Nucleus accumbens (tissue), 56 donors: Measurements from ENCODE around the gene DNAH10.

Experiments
- DNase-seq, 56 donors: peaks; one replicate each; lab custom pipeline; 2025; lab: John Stamatoyannopoulos, UW

Gene DNAH10, protein sequence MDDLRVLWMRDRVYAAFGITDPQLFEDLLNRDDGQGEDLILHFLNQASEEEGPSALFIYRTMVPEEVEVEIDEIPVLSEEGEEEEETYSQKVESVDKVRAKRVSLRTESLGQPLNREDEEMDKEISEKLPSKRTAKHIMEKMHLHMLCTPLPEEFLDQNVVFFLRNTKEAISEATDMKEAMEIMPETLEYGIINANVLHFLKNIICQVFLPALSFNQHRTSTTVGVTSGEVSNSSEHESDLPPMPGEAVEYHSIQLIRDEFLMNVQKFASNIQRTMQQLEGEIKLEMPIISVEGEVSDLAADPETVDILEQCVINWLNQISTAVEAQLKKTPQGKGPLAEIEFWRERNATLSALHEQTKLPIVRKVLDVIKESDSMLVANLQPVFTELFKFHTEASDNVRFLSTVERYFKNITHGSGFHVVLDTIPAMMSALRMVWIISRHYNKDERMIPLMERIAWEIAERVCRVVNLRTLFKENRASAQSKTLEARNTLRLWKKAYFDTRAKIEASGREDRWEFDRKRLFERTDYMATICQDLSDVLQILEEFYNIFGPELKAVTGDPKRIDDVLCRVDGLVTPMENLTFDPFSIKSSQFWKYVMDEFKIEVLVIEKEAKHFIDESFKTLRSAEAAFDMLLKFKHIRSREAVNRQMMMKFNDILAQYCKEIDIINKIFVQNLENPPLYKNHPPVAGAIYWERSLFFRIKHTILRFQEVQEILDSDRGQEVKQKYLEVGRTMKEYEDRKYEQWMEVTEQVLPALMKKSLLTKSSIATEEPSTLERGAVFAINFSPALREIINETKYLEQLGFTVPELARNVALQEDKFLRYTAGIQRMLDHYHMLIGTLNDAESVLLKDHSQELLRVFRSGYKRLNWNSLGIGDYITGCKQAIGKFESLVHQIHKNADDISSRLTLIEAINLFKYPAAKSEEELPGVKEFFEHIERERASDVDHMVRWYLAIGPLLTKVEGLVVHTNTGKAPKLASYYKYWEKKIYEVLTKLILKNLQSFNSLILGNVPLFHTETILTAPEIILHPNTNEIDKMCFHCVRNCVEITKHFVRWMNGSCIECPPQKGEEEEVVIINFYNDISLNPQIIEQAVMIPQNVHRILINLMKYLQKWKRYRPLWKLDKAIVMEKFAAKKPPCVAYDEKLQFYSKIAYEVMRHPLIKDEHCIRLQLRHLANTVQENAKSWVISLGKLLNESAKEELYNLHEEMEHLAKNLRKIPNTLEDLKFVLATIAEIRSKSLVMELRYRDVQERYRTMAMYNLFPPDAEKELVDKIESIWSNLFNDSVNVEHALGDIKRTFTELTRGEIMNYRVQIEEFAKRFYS (N-terminal part only)

DNA sequence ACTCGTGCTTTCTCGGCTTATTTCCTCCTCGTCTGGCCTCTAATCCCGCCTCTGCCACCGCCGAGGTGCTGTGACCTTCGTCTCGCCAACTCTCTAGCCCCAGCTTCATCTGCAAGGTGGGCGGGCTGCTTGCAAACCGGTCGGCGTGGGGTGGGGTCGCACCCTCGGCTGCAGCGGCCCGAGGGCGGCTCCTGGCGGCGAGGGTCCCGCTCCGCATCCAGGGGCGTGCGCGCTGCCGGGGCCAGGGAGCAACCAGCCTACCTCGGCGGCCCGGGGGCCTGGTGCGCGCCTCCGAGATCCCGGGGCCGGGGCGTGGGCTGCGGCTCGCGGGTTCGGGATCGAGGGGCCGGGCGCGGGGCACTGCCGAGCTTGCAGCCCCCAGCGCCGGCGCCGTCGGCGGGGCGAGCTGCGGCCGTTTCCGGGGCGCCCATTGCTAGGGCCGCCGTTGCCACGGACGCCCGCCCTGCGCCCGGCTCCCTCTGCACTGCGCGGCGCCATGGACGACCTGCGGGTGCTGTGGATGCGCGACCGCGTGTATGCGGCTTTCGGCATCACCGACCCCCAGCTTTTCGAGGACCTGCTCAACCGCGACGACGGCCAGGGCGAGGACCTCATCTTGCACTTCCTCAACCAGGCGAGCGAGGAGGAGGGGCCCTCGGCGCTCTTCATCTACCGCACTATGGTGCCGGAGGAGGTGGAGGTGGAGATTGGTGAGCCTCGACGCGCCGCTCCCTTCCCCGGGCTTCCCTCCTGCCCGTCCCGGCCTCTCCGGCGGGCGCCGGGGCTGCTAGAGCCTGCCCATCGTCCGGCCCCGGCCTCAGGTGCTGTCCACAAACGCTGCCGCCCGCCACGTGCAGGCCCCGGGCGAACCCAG lies at the start of gene DNAH10:
Gene DNAH10, plus strand, starts transcription at position 461 of the 874 bp plus-strand sequence. Its CDS starts 36 bp downstream, at position 497.
- DNase-seq, result peak in 5 of 56 donors; percentile 3 to 33 (median 8)

DNA sequence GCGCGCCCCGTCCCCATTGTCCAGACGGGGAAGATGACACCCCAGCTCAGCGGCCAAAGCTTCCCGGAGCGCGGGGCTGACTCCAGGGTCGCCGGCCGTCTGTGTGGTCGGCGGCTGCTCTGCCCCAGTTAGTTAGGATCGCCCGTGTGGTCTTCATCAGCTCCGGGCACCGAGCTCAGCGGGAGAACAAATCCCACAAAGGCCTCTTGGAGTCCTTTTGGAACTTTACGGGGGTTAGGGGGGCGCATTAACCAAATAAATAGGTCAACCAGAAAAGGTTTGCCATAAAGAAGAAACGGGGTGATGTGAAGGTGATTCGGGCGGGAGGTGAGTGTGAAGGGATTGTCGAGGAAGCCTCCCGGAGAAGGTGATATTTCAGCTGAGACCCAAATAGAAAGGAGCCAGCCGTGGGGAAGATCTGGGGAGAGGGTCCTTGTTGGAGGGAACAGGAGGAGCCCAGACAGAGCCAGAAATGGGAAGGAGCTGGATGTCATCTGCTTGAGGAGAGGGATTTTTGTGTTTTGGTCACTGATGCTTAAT lies 49.3 kb upstream of the DNAH10 start:
- DNase-seq, result peak in 2 of 56 donors; percentile 31 to 34

DNA sequence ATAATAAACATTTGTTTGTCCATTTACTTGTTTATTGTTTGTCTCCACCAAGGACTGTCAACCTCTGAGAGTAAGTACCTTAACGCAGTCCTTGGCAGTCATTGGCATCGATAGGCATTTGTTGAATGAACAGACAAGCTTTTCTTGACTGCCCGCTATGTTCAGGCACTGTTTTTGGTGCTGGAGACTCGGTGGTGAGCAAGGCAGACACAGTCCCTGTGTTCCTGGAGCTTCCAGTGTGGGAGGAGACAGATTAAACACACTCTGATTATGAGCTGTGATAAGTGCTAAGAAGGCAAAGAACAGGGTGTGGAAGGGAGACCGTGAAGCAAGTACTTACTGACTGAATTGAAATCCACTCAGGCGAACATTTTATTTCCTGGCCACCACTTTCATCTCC lies 48.7 kb upstream of the DNAH10 start:
- peak in 1 of 56 donors; percentile 8 for DNase-seq

DNA sequence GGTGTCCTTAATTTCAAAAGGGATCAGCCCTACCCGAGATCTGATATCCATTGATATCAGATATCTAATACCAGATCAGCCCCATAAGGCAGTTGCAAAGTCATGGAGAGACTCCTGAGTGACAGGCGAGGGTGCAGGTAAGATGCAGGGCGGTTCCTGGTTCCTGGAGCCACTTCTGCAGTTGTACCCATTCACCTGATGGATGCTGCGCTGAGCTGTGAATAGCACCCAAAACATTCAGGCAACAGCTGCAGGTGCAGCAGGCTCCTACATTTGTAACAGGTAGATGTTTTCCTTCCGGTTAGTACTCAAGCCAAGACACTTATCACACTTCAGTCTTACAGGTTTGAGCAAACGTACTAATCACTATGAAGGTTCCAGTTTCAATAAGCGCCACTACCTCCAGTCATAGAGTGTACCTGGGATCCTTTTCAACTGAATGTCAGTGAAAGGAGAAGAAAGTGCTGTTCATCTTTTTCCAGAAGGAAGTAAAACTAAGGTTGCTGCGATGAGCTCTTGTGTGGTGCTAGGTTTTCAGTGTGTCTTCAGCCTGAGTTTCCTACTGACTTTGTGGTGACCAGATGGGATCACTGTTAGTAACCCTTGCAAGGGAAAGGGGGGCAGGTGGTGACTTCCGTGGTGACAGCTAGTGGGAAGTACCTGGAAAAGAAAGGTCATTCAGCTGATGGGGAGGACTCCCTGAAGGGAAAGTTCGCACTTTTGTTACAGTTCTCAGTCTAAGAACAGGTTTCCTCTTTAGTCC lies 48.1 kb upstream of the DNAH10 start:
- DNase-seq, result no peak

DNA sequence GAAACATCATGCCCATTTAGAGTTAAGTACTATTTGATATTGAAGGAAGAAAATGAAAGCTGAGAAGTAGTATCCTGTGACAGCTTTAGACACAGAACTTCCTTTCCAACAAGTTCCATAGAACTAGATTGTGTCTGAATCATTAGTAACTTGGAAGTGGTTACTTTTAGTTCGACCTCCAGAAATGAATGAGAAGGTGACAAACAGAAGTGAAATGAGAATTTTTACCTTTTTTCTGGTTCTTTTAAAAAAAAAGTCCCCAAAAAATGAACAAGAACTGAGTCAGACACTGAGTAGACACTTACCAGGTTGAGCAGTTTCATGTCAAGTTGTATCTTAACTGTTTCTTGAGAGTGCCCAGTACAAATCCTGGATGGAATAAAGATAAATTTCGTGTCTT lies 46.9 kb upstream of the DNAH10 start:
- no peak for DNase-seq

DNA sequence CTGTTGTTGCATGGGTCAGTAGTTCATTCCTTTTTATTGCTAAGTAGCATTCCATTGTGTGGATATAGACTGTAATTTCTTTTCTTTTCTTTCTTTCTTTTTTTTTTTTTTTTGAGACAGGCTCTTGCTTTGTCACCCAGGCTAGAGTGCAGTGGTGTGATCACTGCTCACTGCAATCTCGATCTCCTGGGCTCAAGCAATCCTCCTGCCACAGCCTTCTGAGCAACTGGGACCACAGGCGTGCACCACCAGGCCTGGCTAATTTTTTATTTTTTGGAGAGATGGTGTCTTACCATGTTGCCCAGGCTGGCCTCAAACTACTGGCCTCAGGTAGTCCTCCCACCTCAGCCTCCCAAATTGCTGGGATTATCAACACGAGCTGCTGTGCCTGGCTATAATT lies 44.8 kb upstream of the DNAH10 start:
- DNase-seq, result no peak

DNA sequence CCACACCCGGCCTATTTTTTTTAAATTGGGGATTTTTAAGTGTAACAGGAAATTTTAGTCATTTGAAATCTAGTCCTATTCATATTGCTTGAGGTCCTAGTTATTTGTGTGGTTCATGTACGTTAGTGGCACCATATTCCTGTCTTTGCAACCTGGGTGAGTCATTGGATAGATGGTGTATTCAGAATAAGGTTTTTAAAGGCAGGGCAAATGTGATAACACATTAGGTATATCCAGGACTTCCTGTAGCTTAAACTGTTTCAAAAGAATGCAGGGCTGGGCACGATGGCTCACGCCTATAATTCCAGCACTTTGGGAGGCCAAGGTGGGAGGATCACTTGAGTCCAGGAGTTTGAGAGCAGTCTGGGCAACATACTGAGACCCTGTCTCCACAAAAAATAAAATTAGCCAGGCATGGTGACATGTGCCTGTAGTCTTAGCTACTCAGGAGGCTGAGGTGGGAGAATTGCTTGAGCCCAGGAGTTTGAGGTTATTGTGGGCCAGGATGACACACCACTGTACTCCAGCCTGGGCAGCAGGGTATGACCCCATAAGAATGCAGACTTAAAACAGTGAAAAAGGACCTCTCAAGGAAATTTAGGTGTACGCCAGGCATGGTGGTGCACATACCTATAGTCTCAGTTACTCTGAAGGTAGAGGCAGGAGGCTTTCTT lies 41.8 kb upstream of the DNAH10 start:
- no peak for DNase-seq

DNA sequence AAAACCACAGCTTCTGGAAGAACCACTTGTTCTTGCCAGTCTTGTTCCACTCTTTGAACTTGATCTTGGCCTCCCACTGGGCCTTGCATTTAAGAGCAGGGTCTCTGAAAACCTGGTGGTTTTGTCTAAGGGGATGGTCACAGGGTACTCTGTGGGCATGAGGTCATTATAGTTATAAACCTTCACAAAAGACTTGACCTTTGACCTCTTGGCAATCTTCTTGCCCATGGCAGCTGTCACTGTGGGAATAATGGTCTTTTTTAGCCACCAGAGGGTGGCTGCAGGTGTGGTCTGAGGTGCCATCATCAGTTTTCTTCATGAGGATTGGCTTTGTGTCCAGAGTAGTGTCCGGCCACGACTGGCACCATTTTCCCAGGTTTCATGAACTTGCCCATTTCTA lies 40.9 kb upstream of the DNAH10 start:
- DNase-seq, result no peak

DNA sequence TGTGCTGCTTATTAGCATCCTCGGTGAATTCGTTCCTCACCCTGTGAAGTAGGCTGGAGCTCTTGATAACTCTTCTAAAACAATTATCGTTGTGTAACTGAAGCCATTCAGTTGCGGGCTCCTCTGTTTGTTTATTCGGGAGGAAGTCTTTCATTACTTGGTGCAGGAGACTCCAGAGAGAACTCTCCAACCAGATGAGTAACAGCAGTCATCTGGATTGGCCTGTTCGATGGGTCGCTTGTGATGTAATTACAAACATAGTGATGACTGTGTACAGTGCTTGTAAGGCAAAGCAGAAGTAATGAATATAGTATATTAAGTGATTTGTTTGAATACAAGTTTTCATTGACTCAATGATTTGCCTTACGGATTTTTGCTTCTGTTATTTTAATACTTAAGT lies 39.1 kb upstream of the DNAH10 start:
- no peak for DNase-seq

DNA sequence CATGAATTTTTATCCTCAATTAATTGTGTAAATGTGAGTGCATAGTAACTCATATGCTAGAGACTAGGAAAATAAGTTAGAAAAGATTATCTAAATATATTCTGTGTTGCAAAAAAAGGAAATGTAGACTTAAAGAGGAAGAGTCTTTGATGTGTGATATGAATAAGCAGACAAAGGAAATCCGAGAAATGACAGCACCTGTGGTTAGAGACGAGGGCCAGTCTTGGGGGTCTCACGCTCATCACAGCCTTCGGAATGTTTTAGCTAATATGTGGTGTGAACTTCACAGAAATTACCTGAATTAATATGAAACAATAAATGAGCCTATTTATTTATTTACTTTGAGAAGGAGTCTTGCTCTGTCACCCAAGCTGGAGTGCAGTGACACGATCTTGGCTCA lies 38.3 kb upstream of the DNAH10 start:
- DNase-seq, result no peak

DNA sequence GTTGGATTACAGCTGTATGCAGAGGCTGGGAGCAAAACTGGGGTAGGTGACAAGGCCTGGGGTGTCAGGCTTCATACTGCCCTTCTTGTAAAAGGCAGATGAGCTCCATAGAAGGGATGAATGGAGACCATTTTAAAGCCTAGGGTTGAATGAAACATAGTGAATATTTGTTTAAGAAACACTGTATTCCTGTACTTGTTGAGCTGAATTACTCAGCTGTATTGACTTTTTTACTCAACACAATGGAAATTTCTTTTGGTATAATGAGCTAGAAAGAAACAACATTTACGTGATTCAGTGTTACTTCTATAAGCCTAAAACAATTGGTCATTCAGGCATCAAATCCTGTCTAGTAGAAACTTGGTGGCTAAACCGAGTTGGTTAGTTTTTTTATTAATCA lies 35.9 kb upstream of the DNAH10 start:
- no peak for DNase-seq

DNA sequence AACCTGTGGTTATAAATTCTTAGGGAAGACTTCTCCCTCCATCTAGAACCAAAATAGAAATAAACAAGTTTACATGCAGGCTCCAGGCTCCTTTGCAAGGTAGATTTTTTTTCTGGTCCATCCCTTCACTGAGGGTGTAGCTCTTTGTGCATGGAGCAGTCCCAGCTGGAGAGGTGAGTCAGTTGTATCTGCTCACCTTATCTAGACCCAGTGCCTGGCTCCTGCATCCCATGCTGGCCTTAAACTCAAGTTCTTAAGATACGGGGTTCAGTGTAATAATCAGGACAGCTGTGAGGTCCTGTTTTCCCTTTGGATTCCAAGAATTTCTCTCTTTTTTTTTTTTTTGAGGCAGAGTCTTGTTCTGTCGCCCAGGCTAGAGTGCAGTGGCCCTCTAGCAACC lies 35.1 kb upstream of the DNAH10 start:
- DNase-seq, result no peak

DNA sequence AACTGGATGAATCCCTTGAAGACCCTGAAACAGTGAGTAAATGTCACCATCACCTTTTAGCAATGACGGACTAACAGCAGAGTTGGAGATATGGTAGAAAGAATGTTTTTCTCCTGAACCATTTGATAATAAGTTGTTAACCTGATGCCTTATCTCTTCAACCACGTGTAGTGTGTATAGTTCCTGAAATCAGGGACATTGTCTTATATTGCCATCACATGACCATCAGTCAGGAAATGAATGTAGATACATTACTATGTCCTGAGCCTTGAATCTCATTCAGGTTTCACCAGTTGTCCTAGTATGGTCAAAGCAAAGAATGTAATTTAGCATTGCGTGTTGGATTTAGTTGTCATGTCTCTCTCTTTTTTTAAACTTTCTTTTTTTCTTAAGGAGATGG lies 34.2 kb upstream of the DNAH10 start:
- DNase-seq, result no peak

DNA sequence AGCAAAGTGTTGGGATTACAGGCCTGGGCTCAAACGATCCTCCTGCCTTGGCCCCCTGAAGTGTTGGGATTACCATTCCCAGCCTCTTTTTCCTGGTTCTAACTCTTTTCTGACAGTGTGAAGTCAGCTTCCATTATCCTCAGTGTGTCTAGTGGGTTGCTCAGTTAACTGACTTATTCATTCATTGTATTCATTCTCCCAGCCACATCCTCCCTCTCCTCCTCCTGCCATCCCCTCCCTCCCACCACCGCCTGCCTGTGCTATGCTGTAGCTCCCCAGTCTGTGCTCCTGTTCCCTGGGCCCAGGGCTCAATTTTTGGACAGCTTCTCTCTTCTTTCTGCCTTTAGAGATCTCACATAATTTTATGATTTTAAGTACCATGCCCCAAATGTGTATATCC lies 30.5 kb upstream of the DNAH10 start:
- peak in 1 of 56 donors; percentile 11 for DNase-seq

DNA sequence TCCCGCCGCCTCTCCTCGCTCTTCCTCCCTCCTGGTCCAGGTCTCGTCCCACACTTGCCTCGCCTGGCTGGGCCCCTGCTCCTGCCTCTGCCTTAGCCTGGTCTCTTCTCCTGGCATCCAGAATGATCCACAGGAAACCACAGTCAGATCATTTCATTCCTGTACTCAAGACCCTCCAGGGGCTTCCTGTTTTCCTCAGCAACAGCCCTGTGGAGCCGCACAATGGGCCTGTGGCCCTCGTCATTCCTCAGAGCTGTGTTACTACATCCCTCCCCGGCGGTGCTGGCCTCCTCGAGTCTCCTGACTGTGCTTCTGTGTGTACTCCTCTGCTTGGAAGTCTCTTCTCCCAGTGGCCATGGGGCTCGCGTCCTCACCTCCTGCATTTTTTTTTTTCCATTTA lies 29.9 kb upstream of the DNAH10 start:
- no peak for DNase-seq

DNA sequence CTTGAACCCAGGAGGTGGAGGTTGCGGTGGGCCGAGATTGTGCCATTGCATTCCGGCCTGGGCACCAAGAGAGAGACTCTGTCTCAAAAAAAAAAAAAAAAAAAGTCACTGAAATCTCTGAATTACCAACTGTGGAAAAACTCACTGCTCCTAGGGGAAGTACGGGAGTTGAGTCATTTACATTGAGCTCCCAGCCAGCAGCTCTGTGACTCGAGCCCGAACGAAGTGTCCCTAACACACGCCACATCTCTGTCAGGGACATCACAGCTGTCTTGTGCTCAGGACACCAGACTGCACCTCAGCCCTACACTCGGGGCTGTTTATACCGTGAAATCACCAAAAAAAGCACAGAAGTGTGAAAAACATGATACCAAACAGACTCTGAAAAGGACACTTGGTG lies 28.9 kb upstream of the DNAH10 start:
- no peak for DNase-seq

DNA sequence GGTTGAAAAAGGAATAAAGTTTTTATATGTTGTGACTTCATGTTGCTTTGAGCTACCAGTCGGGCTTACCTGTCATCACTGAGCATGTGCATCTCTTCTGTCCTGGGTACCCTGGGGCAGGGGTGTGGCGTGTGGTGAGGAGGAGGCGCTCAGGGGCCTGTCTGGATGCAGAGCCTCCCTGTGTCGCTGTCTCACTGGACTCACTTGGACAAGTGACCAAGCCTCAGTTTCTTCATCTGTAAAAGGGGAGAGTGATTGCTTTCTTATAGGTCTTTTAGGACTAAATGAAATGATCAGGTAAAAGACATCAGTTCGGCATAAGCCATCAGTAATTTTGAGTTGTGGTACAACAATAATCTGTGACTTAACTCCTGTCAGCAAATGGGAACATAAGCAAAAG lies 27.8 kb upstream of the DNAH10 start:
- DNase-seq, result no peak

DNA sequence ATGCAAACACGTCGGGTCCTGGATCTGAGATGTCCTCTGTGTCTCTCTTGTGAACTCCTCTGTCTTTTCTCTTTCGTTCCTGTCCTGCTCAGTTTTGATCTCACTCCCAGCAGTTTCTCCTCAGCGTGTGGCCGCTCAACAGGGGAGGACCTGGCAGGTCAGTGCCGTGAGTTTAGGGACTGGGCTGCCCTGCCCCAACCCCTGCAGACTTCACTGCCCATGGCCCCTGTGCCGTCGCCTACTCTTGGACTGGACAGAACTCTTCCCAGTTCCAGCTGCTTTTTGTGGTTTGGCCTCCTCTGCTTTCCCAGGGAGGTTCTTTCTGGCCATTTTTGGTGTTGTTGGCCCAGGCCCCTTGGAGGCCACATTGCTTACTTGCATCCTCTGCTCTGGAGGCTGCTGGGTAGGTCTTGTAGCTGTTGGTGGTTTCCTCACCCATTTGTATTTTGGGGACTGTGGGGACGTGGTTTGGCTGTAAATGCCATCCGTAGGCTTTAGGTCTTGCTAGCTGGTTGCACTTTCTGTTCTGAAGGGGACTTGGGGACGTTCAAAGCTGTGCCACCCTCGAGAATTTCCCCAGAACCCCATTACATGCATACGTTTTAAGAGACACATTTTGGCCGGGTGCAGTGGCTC lies 20.0 kb upstream of the DNAH10 start:
- no peak for DNase-seq
